ENCODE data around the gene PEDS1. TPM values are rescaled to one million over a fixed set of nuclear protein-coding genes. Genes with fewer than 3 reads are reported as not detected.
"Not testable (repeated sequence)": the region's sequence is repeated elsewhere in the genome, so short reads cannot be mapped to it uniquely, and the experiment has no call there.

Gene PEDS1
- total and polyA plus RNA-seq, 2 of the 4 experiments (the other 2 are of a cell fraction) = 24.0 to 59.9 TPM

- ATAC-seq (ENCODE audit: low read depth); H2AK9ac ChIP-seq (replicated peaks; ENCODE audit: low read depth, low read length, poor library complexity); H3K9me3 ChIP-seq (ENCODE audit: control insufficient read depth, insufficient read depth, low read length); H4K5ac ChIP-seq (ENCODE audit: low read depth, low read length); BruUV-seq (replicated peaks); in situ Hi-C loops (cut with MboI; ENCODE audit: low sequenced_read_pairs); DNase-seq; H2BK20ac ChIP-seq (ENCODE audit: low read depth, low read length); H3K18ac ChIP-seq (ENCODE audit: low read depth, low read length); H3K4me2 ChIP-seq (ENCODE audit: low read depth, low read length); H4K8ac ChIP-seq (ENCODE audit: low read depth in 2 of 2, low read length in 2 of 2); intact Hi-C loops (cut with micrococcal nuclease); H3K27me3 ChIP-seq (ENCODE audit: control insufficient read depth, insufficient read depth, low read length); H2BK5ac ChIP-seq (ENCODE audit: low read depth, low read length, poor library complexity, severe bottlenecking); dilution Hi-C loops (cut with HindIII; ENCODE audit: low sequenced_read_pairs, unreplicated experiment); H3K4me3 ChIP-seq (ENCODE audit: insufficient read depth, low read depth, low read length); H3K4ac ChIP-seq (ENCODE audit: low read depth, low read length); H3K23ac ChIP-seq (ENCODE audit: low read depth, low read length); H2BK120ac ChIP-seq (ENCODE audit: low read depth, low read length); H3K56ac ChIP-seq (ENCODE audit: extremely low read depth, insufficient read depth, low read length); H2AK5ac ChIP-seq (ENCODE audit: low read depth, low read length); H4K91ac ChIP-seq (ENCODE audit: insufficient read depth, low read depth, low read length); H3K27ac ChIP-seq (ENCODE audit: insufficient read depth, low read length); H3K9ac ChIP-seq (ENCODE audit: low read depth, low read length); H2AFZ ChIP-seq (replicated peaks; ENCODE audit: low read length, poor library complexity); H3K36me3 ChIP-seq (ENCODE audit: control insufficient read depth, insufficient read depth, low read length): not testable (repeated sequence)
- H3K14ac ChIP-seq (replicated peaks; ENCODE audit: low read depth, low read length) = peak overlapping the region; percentile 0; the same call in 1 of the 2 replicates
- peaks cover 35% of the 10 kb centered on the region for H3K9me1 ChIP-seq (ENCODE audit: insufficient read depth, low read length)
- H2BK15ac ChIP-seq (ENCODE audit: low read depth, low read length) = peak overlapping the region; percentile 19; the same call in 1 of the 3 replicates
- H3K4me1 ChIP-seq (ENCODE audit: control insufficient read depth, insufficient read depth, low read length) = peaks cover 39% of the 10 kb centered on the region
- WGBS, 2 experiments (ENCODE audit: extremely low coverage in 2 of 2, insufficient read length in 1 of 2) = no CpG with 5 or more reads among the region's 5 CpGs
- peaks cover 5 to 67% of the 10 kb centered on the region in 2 experiments for H3K79me1 ChIP-seq (ENCODE audit: low read depth in 1 of 2, low read length in 2 of 2)
- H4K20me1 ChIP-seq (ENCODE audit: insufficient read depth, low read length) = peaks cover 82% of the 10 kb centered on the region
- ChIA-PET CTCF (interaction anchor here (0.5 to 1.0 kb wide), 2 partner anchors 27 to 595 kb away, joined by 3 to 5 read pairs; no protein-coding TSS in a partner anchor), POLR2A (ENCODE audit: unreplicated experiment) (interaction anchor here (0.6 kb wide), 2 partner anchors 58 to 75 kb away, joined by 4 to 6 read pairs; no protein-coding TSS in a partner anchor)
These were observed 46.9 kb downstream of the PEDS1 start for GRCh38 chr20:50106669-50107068.

Other genes starting within 250 kb of the PEDS1 start
- gene SPATA2, start 238.2 kb downstream of the PEDS1 start, total RNA-seq (2012; rRNA removed) = 1.3 and 1.4 TPM in 2 replicates
- 4.4 and 4.5 TPM in 2 replicates for gene SPATA2, start 238.2 kb downstream of the PEDS1 start, polyA plus RNA-seq (2012; rRNA removed)
- 44.6 and 49.7 TPM in 2 replicates for gene RNF114, start 217.3 kb downstream of the PEDS1 start, total RNA-seq (2012; rRNA removed)
- 55.0 and 62.3 TPM in 2 replicates for gene RNF114, start 217.3 kb downstream of the PEDS1 start, polyA plus RNA-seq (2012; rRNA removed)
- 0.54 and 0.83 TPM in 2 replicates for gene SNAI1, start 170.7 kb downstream of the PEDS1 start, total RNA-seq (2012; rRNA removed)
- 13.7 and 14.9 TPM in 2 replicates for gene SNAI1, start 170.7 kb downstream of the PEDS1 start, polyA plus RNA-seq (2012; rRNA removed)
- 20.1 and 41.4 TPM in 2 replicates for gene UBE2V1, start 40.6 kb downstream of the PEDS1 start, total RNA-seq (2012; rRNA removed)
- gene UBE2V1, start 40.6 kb downstream of the PEDS1 start, polyA plus RNA-seq (2012; rRNA removed) = 128 and 138 TPM in 2 replicates
- gene CEBPB, start 37.1 kb upstream of the PEDS1 start, total RNA-seq (2012; rRNA removed) = 3.4 and 6.9 TPM in 2 replicates
- 17.4 and 33.6 TPM in 2 replicates for gene CEBPB, start 37.1 kb upstream of the PEDS1 start, polyA plus RNA-seq (2012; rRNA removed)

Data from IMR-90 (cell line).